AG04449 (cell line): ENCODE measurements around the gene LRRC51.

Source experiments
- CTCF ChIA-PET: fragments of 350-600 bp; formaldehyde crosslinking; extraction: SDS; loops from one replicate; lab custom pipeline; 2021; ENCODE audit warnings: antibody characterized with exemption; lab: Yijun Ruan, JAX
- POLR2A ChIA-PET: fragments of 400-600, 350-600 bp; formaldehyde crosslinking; extraction: SDS; loops from one replicate; lab custom pipeline; 2020; ENCODE audit warnings: antibody characterized with exemption, inconsistent platforms; lab: Yijun Ruan, JAX
- DNase-seq: peaks from one replicate; pipeline ENCODE4 v3.0.0-alpha.2; 2010; ENCODE audit warnings: low read depth, low spot score
- H3K4me3 ChIP-seq: 2 replicates; pipeline ENCODE4 v1.5.1; 2011; ENCODE audit warnings: low read depth, mild to moderate bottlenecking, control low read depth, low read length
- TF ChIP-seq, protein P1 (sequence below): IDR thresholded peaks from one replicate; pipeline ENCODE4 v1.5.1; 2011; ENCODE audit warnings: mild to moderate bottlenecking, moderate library complexity, low read length, control low read depth, inconsistent platforms; ENCODE audit not compliant: insufficient read depth; ENCODE audit errors: missing control alignments

Gene LRRC51

DNA sequence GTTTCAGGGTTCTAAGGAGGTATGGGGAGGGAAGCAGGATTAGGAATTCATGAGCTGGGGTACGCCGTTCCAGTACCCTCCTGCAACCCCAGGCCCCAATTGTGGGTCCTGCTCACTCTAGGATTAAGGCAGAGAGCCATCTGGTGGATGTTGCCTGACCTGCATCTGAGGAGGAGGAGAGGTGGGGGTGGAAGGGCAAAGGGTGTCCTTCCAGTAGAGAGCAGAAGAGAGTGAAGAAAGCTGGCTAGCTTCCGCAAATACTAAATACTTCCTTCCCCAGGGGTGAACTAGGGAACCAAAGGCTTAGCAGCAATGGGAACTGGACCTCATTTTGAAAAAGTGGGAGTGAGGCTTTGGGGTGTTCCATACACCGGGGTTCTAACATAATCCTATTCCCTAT, 10.6 kb downstream of the LRRC51 start:
- CTCF ChIA-PET, result interaction anchor here (0.5 to 14.0 kb wide), 30 partner anchors 9 to 339 kb away, joined by 3 to 540 read pairs (median 6); partner anchors contain the start of genes LAMTOR1 and TOMT
- no peak for DNase-seq
- POLR2A ChIA-PET, result interaction anchor here (0.6 to 1.8 kb wide), 5 partner anchors 9 to 69 kb away, joined by 3 to 5 read pairs (median 4); partner anchors contain the start of gene LAMTOR1
- TF ChIP-seq, protein P1, sequence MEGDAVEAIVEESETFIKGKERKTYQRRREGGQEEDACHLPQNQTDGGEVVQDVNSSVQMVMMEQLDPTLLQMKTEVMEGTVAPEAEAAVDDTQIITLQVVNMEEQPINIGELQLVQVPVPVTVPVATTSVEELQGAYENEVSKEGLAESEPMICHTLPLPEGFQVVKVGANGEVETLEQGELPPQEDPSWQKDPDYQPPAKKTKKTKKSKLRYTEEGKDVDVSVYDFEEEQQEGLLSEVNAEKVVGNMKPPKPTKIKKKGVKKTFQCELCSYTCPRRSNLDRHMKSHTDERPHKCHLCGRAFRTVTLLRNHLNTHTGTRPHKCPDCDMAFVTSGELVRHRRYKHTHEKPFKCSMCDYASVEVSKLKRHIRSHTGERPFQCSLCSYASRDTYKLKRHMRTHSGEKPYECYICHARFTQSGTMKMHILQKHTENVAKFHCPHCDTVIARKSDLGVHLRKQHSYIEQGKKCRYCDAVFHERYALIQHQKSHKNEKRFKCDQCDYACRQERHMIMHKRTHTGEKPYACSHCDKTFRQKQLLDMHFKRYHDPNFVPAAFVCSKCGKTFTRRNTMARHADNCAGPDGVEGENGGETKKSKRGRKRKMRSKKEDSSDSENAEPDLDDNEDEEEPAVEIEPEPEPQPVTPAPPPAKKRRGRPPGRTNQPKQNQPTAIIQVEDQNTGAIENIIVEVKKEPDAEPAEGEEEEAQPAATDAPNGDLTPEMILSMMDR, result peak; percentile 91
- no peak overlapping the region for H3K4me3 ChIP-seq

DNA sequence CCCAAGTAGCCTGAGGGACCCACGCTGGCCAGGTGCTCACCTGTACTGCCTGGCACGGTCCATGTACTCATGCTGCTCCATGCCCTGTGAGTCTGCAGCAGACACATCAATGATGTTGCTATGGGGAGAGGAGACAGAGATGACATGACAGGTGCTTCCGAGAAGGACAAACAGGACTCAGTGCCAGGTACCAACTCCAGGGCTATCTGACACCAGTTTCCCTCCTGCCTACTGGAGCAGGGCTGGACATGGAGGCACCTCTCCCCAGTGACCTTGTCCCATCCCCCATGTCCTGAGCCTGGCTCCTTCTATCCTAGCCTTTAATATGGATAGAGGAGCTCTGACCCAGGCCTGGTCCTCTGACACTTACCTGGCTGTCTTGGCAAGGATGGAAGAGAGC, 18.1 kb downstream of the LRRC51 start:
- TF ChIP-seq, protein P1, result no peak
- POLR2A ChIA-PET, result interaction anchor here (0.7 kb wide), 1 partner anchor 17 kb away, joined by 3 read pairs; no protein-coding TSS in a partner anchor
- DNase-seq, result no peak
- H3K4me3 ChIP-seq, result no peak overlapping the region
- CTCF ChIA-PET, result interaction anchor here (0.9 to 14.0 kb wide), 9 partner anchors 7 to 333 kb away, joined by 3 to 540 read pairs (median 6); partner anchors contain the start of gene ANAPC15

DNA sequence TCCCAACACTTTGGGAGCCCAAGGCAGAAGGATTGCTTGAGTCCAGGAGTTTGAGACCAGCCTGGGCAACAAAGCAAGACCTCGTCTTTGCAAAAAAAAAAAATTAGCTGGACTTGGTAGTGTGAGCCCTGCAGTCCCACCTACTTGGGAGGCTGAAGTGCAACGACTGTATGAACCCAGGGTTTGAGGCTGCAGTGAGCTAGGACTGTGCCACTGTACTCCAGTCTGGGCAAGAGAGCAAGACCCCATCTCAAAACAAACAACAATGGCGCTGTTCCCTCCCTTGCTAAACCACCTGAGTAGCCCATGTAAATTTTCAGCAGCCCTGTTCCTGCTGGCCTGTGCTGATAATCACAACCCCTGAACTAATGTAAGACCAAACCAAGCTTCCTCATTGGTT, 19.4 kb downstream of the LRRC51 start:
- CTCF ChIA-PET, result interaction anchor here (0.6 to 14.0 kb wide), 9 partner anchors 9 to 332 kb away, joined by 3 to 540 read pairs (median 6); no protein-coding TSS in a partner anchor

DNA sequence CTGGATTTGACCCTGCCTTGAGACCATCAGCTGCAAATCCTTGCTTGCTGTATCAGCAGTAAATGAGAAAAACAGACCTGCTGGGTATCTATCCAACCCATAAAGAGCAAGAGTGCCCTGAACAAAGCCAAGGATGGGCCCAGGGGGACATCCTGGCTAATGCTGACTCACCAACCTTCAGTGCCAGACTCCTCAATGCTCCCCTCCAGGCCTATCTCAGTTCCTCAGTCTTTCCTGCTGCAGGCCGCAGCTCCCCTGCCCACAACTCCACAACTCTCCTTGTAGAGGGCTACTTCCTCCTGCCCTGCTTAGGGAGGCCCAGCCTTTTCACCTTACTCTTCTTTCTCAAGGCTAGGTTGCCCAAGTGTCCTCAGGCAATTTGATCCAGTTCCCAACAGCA, 19.8 kb downstream of the LRRC51 start:
- CTCF ChIA-PET, result interaction anchor here (0.6 to 14.0 kb wide), 14 partner anchors 9 to 331 kb away, joined by 3 to 540 read pairs (median 8); no protein-coding TSS in a partner anchor

More for the DNA sequence above, 19.4 kb downstream of the LRRC51 start:
- TF ChIP-seq, protein P1, result no peak
- POLR2A ChIA-PET, result interaction anchor here (0.9 kb wide), 1 partner anchor 12 kb away, joined by 3 read pairs; no protein-coding TSS in a partner anchor
- no peak for DNase-seq
- H3K4me3 ChIP-seq, result no peak overlapping the region

DNA sequence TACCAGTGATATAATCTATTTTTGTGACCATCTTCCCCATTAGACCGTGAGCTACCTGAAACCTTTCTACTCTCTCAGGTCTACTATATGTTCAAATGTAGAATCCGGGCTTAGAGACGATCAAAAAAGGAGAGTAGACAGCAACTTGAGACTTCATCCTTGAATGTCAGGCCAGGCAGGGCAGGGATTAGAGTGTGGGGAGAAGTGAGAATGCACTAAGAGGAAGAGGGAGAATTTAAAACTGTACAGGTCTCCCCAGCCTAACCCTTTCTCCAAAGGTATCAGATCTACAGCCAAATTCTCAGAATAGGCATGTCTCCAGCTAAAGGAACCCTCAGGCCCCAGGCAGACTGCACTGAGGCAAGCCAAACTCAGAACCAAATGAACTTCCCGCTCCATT, 21.5 kb downstream of the LRRC51 start:
- no peak for DNase-seq
- TF ChIP-seq, protein P1, result no peak
- CTCF ChIA-PET, result interaction anchor here (0.6 to 14.0 kb wide), 10 partner anchors 9 to 329 kb away, joined by 3 to 540 read pairs (median 10); no protein-coding TSS in a partner anchor
- H3K4me3 ChIP-seq, result peak overlapping the region; percentile 78
- POLR2A ChIA-PET, result interaction anchor here (1.0 to 1.7 kb wide), 2 partner anchors 11 to 43 kb away, joined by 4 to 7 read pairs; no protein-coding TSS in a partner anchor

More for the DNA sequence above, 19.8 kb downstream of the LRRC51 start:
- DNase-seq, result no peak
- POLR2A ChIA-PET, result interaction anchor here (1.3 kb wide), 1 partner anchor 11 kb away, joined by 4 read pairs; no protein-coding TSS in a partner anchor
- H3K4me3 ChIP-seq, result no peak overlapping the region
- TF ChIP-seq, protein P1, result no peak

DNA sequence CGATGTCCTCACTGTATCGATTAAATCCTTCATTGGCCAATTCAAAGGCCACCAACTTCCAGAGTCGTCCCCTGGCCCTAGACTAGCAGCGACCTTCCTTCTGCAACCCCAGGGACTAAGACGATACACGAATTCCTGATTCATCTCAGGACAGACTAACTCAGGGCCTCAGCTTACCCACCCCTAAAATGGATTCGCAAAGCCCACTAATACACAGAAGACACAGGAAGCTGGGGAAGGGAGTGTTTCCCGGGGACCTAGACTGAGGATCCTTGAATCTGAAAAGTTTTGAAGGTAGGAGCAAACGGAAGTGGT, 21.9 kb downstream of the LRRC51 start:
- TF ChIP-seq, protein P1, result no peak
- no peak for DNase-seq
- peak overlapping the region; percentile 78 for H3K4me3 ChIP-seq
- POLR2A ChIA-PET, result interaction anchor here (1.0 to 1.7 kb wide), 2 partner anchors 11 to 42 kb away, joined by 4 to 7 read pairs; no protein-coding TSS in a partner anchor
- CTCF ChIA-PET, result interaction anchor here (0.6 to 14.0 kb wide), 7 partner anchors 8 to 125 kb away, joined by 3 to 540 read pairs (median 17); no protein-coding TSS in a partner anchor
